ENCODE results near the gene KCNN1.

The KCNN1 gene

GRCh38 chr19:17951990-17952976, 14.6 kb upstream of the KCNN1 start:
- H3K4me3 ChIP-seq (ENCODE audit: low read depth, low read length) = peak overlapping the region; percentile 53
- no peak for DNase-seq (ENCODE audit: low read depth)
- TF ChIP-seq CTCF (IDR thresholded peaks at IDR 0.05; ENCODE audit: insufficient read depth, low read depth, low read length, missing control alignments) = no peak

GRCh38 chr19:17953316-17953801, 13.5 kb upstream of the KCNN1 start:
- DNase-seq (ENCODE audit: low read depth) = no peak
- no peak for TF ChIP-seq CTCF (IDR thresholded peaks at IDR 0.05; ENCODE audit: insufficient read depth, low read depth, low read length, missing control alignments)
- H3K4me3 ChIP-seq (ENCODE audit: low read depth, low read length) = no peak overlapping the region; the same call in 1 of the 2 replicates

GRCh38 chr19:17953869-17954268, 13.0 kb upstream of the KCNN1 start:
- no peak for DNase-seq (ENCODE audit: low read depth)
- no peak for TF ChIP-seq CTCF (IDR thresholded peaks at IDR 0.05; ENCODE audit: insufficient read depth, low read depth, low read length, missing control alignments)
- H3K4me3 ChIP-seq (ENCODE audit: low read depth, low read length) = no peak overlapping the region

GRCh38 chr19:17954401-17954800, 12.5 kb upstream of the KCNN1 start:
- H3K4me3 ChIP-seq (ENCODE audit: low read depth, low read length) = no peak overlapping the region
- no peak for DNase-seq (ENCODE audit: low read depth)
- TF ChIP-seq CTCF (IDR thresholded peaks at IDR 0.05; ENCODE audit: insufficient read depth, low read depth, low read length, missing control alignments) = no peak

- no peak for TF ChIP-seq CTCF (IDR thresholded peaks at IDR 0.05; ENCODE audit: insufficient read depth, low read depth, low read length, missing control alignments)
- H3K4me3 ChIP-seq (ENCODE audit: low read depth, low read length) = no peak overlapping the region
- no peak for DNase-seq (ENCODE audit: low read depth)
Measured at GRCh38 chr19:17957149-17957849, 9.6 kb upstream of the KCNN1 start.

GRCh38 chr19:17957885-17958284, 9.0 kb upstream of the KCNN1 start:
- no peak overlapping the region for H3K4me3 ChIP-seq (ENCODE audit: low read depth, low read length)
- TF ChIP-seq CTCF (IDR thresholded peaks at IDR 0.05; ENCODE audit: insufficient read depth, low read depth, low read length, missing control alignments) = no peak
- DNase-seq (ENCODE audit: low read depth) = no peak
